Measurements from ENCODE around the gene GPR157.

The GPR157 gene

DNA sequence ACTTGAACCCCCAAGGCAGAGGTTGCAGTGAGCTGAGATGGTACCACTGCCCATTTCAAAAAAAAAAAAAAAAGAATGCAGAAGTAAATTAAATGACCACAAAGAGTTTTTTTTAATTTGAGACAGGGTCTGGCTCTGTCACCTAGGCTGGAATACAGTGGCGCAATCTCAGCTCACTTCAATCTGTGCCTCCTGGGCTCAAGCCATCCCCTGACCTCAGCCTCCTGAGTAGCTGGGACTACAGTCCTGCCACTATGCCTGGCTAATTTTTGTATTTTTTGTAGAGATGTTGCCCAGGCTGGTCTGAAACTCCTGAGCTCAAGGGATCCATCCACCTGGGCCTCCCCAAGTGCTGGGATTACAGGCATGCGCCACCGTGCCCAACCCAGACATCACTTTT is 20.2 kb upstream of the GPR157 start:
- Histone ChIP-seq H4K20me1 (ENCODE audit: insufficient read depth, low read length) (no peaks in the 10 kb centered on the region), H3K4me1 (ENCODE audit: insufficient read depth, low read length, severe bottlenecking) (no peaks in the 10 kb centered on the region), H3K79me2 (ENCODE audit: insufficient read depth, low read length) (no peaks in the 10 kb centered on the region), H3K9me3 (ENCODE audit: low read length) (no peaks in the 10 kb centered on the region), H3F3A (ENCODE audit: insufficient read depth, low read length) (no peaks in the 10 kb centered on the region), H3K4me3 (ENCODE audit: low read depth, low read length, poor library complexity, severe bottlenecking) (no peak overlapping the region), H3K4me2 (ENCODE audit: low read length) (no peak overlapping the region), H3K27ac (ENCODE audit: low read depth, low read length, poor library complexity, severe bottlenecking) (no peak overlapping the region), H3K36me3 (ENCODE audit: insufficient read depth, low read length) (no peaks in the 10 kb centered on the region), H3K9me2 (ENCODE audit: low read depth, low read length) (no peaks in the 10 kb centered on the region), H2AFZ (ENCODE audit: low read length) (no peak overlapping the region), H3K27me3 (ENCODE audit: insufficient read depth, low read length) (peaks cover 7% of the 10 kb centered on the region; the same call in 1 of the 2 replicates), H3K9ac (ENCODE audit: low read length) (no peak overlapping the region)
- TF ChIP-seq EZH2 (IDR thresholded peaks at IDR 0.05; ENCODE audit: borderline replicate concordance, low read length) = no peak
- TF ChIP-seq, protein P1, sequence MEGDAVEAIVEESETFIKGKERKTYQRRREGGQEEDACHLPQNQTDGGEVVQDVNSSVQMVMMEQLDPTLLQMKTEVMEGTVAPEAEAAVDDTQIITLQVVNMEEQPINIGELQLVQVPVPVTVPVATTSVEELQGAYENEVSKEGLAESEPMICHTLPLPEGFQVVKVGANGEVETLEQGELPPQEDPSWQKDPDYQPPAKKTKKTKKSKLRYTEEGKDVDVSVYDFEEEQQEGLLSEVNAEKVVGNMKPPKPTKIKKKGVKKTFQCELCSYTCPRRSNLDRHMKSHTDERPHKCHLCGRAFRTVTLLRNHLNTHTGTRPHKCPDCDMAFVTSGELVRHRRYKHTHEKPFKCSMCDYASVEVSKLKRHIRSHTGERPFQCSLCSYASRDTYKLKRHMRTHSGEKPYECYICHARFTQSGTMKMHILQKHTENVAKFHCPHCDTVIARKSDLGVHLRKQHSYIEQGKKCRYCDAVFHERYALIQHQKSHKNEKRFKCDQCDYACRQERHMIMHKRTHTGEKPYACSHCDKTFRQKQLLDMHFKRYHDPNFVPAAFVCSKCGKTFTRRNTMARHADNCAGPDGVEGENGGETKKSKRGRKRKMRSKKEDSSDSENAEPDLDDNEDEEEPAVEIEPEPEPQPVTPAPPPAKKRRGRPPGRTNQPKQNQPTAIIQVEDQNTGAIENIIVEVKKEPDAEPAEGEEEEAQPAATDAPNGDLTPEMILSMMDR (IDR thresholded peaks at IDR 0.05; ENCODE audit: low read length) = no peak

DNA sequence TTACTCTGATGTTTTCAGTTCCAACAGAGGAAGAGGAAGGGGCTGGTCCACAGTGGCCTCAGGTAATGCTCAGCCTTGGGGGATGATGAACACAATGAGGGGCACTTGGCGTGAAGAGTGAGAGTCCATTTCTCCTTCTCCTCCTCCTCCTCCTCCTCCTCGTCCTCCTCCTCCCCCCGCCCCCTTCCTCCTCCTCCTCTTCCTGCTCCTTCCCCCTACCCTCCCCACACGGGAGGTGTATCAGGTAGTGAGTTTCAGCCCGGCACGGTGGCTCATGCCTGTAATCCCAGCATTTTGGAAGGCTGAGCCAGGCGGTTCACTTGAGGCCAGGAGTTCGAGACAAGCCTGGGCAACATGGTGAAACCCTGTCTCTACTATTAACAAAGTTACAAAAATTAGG is 17.3 kb upstream of the GPR157 start:
- Histone ChIP-seq H3K79me2 (ENCODE audit: insufficient read depth, low read length) (no peaks in the 10 kb centered on the region), H3F3A (ENCODE audit: insufficient read depth, low read length) (no peaks in the 10 kb centered on the region), H3K4me3 (ENCODE audit: low read depth, low read length, poor library complexity, severe bottlenecking) (no peak overlapping the region), H3K27ac (ENCODE audit: low read depth, low read length, poor library complexity, severe bottlenecking) (no peak overlapping the region), H3K9me3 (ENCODE audit: low read length) (no peaks in the 10 kb centered on the region), H2AFZ (ENCODE audit: low read length) (no peak overlapping the region), H3K4me1 (ENCODE audit: insufficient read depth, low read length, severe bottlenecking) (no peaks in the 10 kb centered on the region), H3K36me3 (ENCODE audit: insufficient read depth, low read length) (no peaks in the 10 kb centered on the region), H4K20me1 (ENCODE audit: insufficient read depth, low read length) (no peaks in the 10 kb centered on the region), H3K4me2 (ENCODE audit: low read length) (no peak overlapping the region), H3K9ac (ENCODE audit: low read length) (no peak overlapping the region), H3K9me2 (ENCODE audit: low read depth, low read length) (no peaks in the 10 kb centered on the region), H3K27me3 (ENCODE audit: insufficient read depth, low read length) (peaks cover 7% of the 10 kb centered on the region; the same call in 1 of the 2 replicates)
- no peak for TF ChIP-seq EZH2 (IDR thresholded peaks at IDR 0.05; ENCODE audit: borderline replicate concordance, low read length)
- TF ChIP-seq, protein P1 (IDR thresholded peaks at IDR 0.05; ENCODE audit: low read length) = no peak

DNA sequence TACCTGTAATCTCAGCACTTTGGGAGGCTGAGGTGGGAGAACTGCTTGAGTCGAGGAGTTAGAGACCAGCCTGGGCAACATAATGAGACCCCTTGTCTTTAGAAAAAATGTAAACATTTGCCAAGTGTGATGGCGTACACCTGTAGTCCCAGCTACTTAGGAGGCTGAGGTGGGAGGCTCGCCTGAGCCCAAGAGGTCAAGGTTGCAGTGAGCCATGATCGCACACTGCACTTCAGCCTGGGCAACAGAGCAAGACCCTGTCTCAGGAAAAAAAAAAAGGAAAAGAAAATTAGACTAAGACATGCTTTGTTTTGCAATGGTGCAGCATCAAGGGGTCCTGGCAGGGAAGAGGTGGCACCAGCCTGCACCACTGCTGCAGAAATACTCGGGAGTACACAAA is 16.8 kb upstream of the GPR157 start:
- no peak overlapping the region for H3K9ac ChIP-seq (ENCODE audit: low read length)
- H3K9me2 ChIP-seq (ENCODE audit: low read depth, low read length) = no peaks in the 10 kb centered on the region
- H3K36me3 ChIP-seq (ENCODE audit: insufficient read depth, low read length) = no peaks in the 10 kb centered on the region

More for the DNA sequence above, 16.8 kb upstream of the GPR157 start:
- Histone ChIP-seq H3K79me2 (ENCODE audit: insufficient read depth, low read length) (no peaks in the 10 kb centered on the region), H2AFZ (ENCODE audit: low read length) (no peak overlapping the region), H3F3A (ENCODE audit: insufficient read depth, low read length) (no peaks in the 10 kb centered on the region), H3K4me2 (ENCODE audit: low read length) (no peak overlapping the region), H3K4me3 (ENCODE audit: low read depth, low read length, poor library complexity, severe bottlenecking) (no peak overlapping the region), H3K27ac (ENCODE audit: low read depth, low read length, poor library complexity, severe bottlenecking) (no peak overlapping the region), H3K27me3 (ENCODE audit: insufficient read depth, low read length) (peaks cover 7% of the 10 kb centered on the region; the same call in 1 of the 2 replicates), H3K9me3 (ENCODE audit: low read length) (no peaks in the 10 kb centered on the region), H3K4me1 (ENCODE audit: insufficient read depth, low read length, severe bottlenecking) (no peaks in the 10 kb centered on the region), H4K20me1 (ENCODE audit: insufficient read depth, low read length) (no peaks in the 10 kb centered on the region)
- TF ChIP-seq, protein P1 (IDR thresholded peaks at IDR 0.05; ENCODE audit: low read length) = no peak
- no peak for TF ChIP-seq EZH2 (IDR thresholded peaks at IDR 0.05; ENCODE audit: borderline replicate concordance, low read length)
